Naive thymus-derived CD4-positive, alpha-beta T cell (primary cell): ENCODE data around the gene SMIM30. TPM values are rescaled to one million over a fixed set of nuclear protein-coding genes. Genes with fewer than 3 reads are reported as not detected.

Source experiments
- polyA plus RNA-seq, 2 donors: library from polyadenylated mRNA; unstranded; fragments of 300-500 nt; fragmentation: Illumina TruSeq; gene quantifications; one replicate each; pipeline ENCODE4 v1.2.3, GENCODE V29; 2021
- total RNA-seq, 6 experiments: library from RNA in 5 of 6; stranded (reverse) in 5 of 6; gene quantifications; 1 replicate in 5 of 6; 2 replicates in 1 of 6; pipeline ENCODE4 v1.2.3 and lab custom pipeline; 2021 to 2026

SMIM30 gene
- total and polyA plus RNA-seq, 7 experiments from 2014 or later = 9.3 to 58.8 (median 21.0) TPM

Other genes starting within 250 kb of the SMIM30 start
- not detected for gene GPR85, start 31.7 kb downstream of the SMIM30 start, total RNA-seq
- under 1 TPM in 1 of 2 donors, not detected in 1; 0.13 TPM for gene GPR85, start 31.7 kb downstream of the SMIM30 start, polyA plus RNA-seq